GM19193 (cell line): ENCODE measurements around the gene CERS6.

ENCODE experiments used
- POLR2A ChIP-seq: IDR thresholded peaks from 4 replicates; pipeline ENCODE4 v1.6.1; 2011; ENCODE audit not compliant: insufficient read depth, insufficient read length; ENCODE audit errors: extremely low read depth

CERS6 gene

DNA sequence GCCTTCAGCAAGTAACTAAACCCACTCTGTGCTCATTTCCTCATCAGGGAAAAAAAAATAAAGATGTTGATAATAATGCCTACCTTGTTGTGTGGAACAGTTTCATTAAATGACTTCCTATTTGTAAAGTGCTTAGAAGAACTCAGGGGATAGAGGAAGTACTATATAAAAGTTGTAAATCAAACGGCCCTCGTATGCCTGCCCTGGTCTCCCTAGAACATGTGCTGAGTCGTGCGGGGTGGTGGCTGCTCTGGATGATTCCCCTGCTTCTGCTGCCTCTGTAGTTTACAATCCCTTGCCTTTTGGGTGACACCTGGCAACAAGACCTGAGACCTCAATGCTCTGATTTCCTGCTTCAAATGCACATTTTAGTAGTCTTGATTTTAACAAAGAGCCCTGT, 170.0 kb downstream of the CERS6 start:
- no peak for TF ChIP-seq POLR2A

DNA sequence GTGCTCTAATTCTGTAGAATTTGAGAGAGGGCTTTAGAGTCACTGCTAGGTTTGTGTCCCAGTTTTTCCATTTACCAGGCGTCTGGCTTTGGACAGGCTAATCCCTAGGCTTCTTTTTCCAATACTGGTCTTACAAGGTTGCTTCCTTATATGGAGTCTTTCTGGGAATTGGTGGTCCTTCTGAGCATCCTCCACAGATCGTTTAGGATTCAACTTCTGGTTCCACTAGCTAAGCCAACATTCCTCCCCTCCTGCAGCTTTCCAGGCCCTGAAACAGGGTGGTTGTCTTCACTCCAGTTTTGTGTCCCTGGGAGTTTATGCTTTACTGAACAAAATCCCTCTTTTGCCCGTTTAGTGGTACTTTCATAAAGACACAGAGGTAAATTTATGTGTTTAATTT, 170.6 kb downstream of the CERS6 start:
- TF ChIP-seq POLR2A: no peak

DNA sequence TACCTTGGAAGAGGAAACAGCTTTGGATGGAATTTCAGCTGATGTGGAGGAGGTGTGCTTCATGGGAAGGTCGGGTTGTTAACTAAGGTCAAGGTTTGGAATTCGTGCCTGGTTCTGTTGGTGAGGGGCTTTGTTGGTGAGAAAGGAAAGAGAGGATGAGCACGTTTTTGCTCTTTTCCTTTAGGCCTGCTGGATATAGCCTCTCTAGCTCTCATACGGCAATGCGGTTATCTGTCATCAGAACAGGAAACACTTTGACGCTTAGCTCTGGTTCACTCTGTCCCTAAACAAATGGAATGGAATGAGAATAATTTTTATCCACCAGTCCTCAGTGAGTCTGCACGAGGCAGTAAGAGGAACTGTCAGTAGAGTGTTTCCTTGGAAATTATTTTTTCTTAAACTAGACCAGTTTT, 176.6 kb downstream of the CERS6 start:
- no peak for TF ChIP-seq POLR2A

DNA sequence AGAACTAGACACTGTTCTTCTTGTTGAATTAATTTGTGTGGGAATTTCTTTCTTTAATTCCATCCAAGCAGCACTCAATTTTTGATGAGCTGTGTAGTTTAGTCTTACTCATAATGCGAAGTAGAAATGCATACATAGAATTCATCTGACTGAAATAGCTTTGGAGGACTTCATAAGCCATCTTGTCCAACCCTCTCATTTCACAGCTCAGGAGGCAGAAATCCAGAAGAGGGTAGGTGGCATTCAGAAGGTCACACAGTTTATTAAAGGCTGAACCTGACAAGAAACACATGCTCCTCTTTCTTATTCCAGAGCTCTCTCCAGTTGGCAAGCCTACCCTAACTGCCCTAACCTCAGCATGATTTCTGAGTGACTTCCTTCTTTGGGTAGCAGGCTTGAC, 177.1 kb downstream of the CERS6 start:
- no peak for TF ChIP-seq POLR2A

DNA sequence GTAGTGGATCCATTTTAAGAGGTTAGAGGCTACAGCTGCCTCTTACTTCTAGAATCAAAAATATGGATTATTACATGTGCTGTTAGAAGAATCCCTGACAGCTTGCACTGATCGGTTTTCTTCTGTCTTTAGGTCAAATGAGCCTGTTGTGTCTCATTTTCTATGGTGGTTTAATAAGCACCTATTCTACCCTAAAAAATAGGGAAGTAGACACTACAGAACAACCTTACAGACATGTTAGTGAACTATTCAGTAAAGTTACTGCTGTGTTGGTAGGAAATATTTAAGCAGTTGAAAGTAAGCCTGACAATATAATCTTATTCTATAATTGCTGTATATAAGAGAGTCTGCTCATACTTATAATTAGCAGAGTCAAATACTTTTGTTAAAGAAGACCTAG, 177.8 kb downstream of the CERS6 start:
- no peak for TF ChIP-seq POLR2A

DNA sequence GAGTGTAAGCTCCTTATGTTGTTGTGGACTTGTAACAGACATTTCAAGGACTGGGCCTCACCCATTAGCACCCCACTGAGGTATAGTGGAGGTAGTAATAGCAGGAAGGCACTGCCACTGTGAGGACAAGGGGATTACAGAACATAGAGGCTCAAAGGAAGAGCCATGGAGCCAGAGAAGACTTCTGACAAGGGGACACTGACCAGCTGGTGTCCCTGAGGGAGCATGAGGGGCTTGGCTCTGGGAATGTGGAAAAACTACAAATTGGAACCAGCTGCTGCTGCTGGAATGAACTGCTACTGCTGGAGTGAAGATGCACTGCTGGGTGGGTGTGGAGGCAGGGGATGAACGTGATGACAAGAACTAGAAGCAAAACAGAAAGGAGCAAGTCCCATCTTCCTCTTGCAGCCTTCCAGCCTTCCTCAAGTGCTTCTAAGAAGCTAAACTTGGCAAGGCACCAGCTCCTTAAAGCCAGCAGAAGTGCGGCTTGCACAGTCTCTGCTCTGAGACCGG, 179.0 kb downstream of the CERS6 start:
- no peak for TF ChIP-seq POLR2A

DNA sequence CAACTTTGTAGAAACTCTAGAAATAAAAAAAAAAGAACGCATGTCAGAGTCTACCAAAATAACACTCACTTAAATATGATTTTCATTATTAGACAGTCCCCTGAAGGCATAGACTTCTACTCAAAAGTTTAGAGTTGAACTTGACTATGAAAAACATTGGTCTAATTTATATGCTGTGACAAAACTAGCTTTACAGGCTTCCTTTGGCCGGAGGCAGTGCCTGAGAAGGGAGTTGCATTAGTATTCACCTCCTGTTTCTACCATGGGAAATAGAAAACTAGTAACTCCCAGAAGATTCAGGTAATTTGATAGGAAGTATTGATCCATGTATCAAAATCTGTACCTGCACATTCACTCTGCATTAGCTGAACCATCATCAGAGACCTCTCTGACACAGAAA, 182.9 kb downstream of the CERS6 start:
- no peak for TF ChIP-seq POLR2A

DNA sequence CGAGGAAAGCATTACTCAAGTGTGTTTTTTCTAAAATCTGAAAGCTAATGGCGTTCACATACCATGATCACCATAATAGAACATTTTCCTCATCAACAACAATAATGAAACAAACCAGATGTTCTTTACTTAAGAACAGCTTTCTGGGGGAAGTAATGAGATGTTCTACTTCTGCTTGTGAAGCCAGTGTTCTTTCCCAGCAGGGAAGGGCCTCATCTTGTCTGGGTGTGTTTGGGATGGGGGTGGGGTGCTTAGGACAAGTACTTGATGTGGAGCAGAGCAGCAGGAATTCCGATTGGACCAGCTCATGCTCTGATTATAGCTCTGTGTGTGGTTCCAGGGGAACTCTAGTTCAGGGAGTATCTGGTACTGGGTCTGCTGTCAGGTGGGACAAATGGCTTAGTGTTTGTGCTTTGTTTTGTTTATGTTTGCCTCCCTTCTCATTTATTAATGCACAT, 183.4 kb downstream of the CERS6 start:
- TF ChIP-seq POLR2A: no peak

DNA sequence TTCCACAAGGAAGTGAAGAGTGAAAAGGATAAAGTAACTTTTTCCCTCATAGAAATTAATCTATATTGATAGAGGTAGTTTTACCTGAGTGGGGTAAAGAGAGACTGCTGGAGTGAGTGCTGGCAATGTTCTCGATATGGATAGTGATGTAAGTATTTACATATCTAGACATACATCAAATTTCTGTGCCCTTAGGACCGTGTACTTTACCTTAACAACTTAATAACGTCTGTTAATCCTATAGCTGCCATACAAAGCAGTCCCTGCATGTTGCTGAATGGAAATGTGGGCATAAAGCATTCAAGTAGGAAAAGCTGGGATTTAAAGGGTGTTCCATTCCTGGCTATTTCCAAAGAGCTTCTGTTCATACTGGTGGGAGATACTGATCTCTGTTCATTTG, 184.0 kb downstream of the CERS6 start:
- no peak for TF ChIP-seq POLR2A

DNA sequence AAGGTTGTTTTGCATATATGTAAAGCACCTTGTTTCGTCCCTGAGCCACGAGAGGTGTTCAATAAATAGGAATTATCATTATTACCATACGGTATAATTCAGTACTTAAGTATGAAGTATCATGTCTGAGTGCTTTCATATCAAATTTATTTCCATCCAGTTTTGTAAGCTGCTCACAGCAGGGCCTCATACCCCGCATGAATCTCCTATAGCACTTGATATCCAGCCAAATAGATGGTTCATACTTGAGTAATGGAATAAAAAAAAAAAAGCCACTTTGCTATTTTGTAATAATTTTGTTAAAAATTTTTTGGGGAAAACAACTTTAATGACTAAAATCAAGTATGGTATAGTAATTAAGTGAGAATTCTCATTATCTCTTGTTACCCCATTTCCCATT, 185.6 kb downstream of the CERS6 start:
- TF ChIP-seq POLR2A: no peak

DNA sequence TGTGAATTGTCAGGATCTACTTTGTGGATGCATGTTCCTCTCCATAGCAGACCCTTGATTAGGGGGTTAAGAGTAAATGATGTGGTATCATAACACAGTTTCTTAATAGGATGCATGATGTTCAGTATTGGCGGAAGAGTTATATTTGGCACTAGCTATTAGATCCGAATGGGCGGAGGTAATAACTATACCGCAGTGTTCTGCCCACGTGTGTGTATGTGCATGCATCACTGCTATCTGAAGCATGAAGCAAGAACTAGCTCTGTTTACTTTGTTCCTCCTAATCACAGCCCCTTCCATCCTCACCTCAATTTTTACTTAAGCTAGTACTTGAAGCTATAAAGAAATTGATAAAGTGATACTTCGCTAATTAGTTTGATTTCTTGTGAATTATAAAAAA, 186.8 kb downstream of the CERS6 start:
- TF ChIP-seq POLR2A: no peak

DNA sequence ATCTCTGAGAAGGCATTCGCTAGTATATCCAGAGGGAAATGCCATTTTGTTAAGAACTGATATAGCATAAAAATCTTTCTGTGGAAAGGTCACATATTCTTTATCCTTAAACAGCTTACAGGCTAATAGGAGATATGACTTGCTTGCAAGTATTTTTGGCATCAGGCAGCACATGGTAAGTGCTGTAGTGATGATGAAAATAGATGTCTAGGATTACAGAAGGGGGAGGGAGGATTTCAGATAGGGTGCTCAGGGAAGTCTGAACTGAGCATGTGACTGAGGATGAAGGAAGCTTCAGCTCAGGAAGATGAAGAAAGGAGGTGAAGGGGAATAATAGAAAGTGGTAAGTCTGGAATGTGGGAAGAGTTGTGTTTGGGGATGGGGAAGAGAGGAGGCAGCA, 187.9 kb downstream of the CERS6 start:
- no peak for TF ChIP-seq POLR2A

DNA sequence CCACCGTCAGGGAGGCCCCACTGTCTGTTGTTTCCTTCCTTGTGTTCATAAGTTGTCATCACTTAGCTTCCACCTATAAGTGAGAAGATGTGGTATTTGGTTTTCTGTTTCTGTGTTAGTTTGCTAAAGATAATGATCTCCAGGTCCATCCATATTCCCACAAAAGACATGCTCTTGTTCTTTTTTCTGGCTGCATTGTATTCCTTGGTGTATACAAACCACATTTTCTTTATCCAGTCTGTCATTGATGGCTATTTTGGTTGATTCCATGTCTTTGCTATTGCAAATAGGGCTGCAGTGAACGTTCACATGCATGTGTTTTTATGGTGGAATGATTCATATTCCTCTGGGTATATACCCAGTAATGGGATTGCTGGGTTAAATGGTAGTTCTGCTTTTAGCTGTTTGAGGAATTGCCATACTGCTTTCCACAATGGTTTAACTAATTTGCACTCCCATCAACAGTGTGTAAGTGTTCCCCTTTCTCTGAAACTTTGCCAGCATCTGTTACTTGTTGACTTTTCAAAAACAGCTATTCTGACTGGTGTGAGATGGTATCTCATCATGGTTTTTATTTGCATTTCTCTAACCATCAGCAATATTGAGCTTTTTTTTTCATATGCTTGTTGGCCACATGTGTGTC, 189.7 kb downstream of the CERS6 start:
- TF ChIP-seq POLR2A: no peak

DNA sequence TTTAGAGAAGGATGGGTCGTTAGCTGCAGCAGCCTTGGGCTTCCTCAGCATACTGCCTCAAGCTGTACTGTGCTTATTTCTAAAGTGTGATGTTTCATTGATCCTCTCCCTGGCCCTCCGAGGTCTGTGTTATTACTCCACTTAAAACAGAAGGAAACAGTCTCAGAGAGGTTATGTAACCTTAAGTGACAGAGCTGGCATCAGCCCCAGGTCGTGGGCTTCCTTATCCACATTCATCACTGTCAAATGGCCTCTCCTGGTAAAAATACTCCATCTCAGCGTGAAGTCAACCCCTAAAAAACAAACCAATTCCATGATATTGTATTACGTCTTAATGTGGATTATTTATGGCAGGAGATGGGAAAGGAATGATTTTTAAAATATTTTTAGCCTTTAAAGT, 193.0 kb downstream of the CERS6 start:
- TF ChIP-seq POLR2A: no peak

DNA sequence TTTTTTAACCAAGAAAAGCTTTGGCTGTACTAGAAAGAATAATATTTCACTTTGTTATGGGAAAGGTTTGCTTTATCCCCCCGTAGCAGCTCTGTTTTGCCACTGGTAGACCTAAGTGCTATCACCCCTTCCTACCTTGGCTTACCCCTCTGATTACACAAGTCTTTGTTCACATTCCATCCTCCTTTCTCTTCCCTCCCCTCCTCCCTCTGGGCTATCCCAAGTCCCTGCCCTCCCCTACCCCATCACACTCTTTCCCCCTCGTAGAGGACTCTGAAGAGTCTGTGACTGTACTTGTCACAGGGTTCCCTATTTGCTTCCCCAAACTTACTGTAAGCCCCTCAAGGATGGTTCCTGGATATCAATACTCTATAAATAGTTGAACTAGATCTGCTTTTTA, 193.5 kb downstream of the CERS6 start:
- TF ChIP-seq POLR2A: no peak

DNA sequence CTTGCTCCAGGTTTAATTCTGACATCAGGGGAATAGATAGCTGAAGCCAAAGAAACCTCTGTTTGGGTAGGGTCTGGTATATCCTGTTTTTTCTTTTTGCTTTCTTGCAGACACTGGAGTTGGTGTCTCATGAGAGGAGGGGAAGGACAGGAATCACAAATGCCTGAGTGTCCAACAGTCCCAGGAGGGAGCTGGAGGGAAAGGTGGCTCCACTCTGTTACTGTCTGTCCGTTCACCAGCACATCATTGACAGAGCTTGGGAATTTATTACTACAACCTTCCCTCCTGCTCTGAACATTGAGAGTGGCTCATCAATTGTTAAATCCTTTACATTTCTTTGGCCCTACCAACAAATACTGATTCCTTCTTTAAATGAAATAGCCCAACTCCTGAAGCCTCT, 194.1 kb downstream of the CERS6 start:
- TF ChIP-seq POLR2A: no peak

DNA sequence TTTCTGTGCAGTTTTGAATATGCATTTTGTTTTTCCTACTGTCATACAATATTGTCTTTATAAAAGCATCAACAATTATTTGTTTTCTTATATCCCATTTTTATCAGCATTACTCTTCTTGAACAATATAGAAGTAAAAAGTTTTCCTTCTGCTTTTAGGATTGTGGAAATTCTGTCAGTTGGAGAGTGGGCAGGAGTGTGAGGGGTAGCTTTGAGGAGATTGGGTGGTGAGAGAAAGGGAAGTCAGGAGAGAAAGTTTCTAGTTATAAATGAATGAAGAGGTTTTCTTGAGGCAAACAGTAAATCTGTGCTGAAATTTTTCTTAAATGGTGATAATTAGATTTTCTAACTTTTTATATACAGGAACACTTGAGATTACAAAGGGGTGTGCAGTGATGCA, 194.7 kb downstream of the CERS6 start:
- TF ChIP-seq POLR2A: no peak

DNA sequence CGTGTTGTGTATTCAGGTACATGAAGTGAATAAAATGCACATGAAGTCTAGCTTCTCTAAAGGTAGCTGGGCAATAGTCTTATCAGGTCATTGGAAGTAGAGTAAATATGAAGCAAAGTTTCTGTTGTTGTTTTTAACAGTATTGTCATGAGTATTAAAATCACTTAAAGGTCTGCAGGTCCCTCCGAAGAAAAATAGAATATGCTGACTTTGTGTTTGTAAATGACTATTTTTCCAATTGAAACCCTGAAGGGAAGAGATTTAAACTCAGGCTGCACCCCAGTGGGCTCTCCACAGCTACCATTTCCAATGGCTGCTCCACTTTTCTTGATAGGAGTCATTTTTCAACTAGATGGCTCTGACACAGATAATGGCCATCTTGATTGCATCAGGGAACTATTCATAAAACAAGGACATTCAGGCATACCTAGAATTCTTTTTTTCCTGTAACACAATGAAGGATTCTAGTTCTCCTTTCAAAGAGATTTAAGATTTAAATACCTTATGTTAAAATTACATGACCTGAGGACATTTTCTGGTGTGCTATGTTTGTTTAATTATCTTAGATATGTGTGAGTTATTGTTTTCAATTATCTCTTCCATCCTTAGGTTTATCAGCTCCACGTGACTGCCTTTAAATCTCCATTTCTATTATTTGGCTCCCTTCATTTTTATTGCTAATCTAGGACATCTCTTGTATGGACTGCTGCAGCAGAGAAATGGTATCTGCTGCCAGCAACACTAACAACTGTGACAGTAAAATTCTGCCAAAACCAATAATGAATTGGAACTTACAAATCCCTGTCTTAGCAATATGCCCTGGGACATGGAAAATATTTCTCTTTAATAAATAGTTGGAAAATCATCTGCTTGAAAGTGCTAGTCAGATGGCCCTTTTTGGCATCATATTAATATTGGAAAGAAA, 197.2 kb downstream of the CERS6 start:
- no peak for TF ChIP-seq POLR2A
